AG04449 (cell line): ENCODE measurements around the gene TACO1.

Experiments used
- CTCF ChIA-PET: fragments of 350-600 bp; formaldehyde crosslinking; extraction: SDS; loops from one replicate; lab custom pipeline; 2021; ENCODE audit warnings: antibody characterized with exemption; lab: Yijun Ruan, JAX
- POLR2A ChIA-PET: fragments of 400-600, 350-600 bp; formaldehyde crosslinking; extraction: SDS; loops from one replicate; lab custom pipeline; 2020; ENCODE audit warnings: antibody characterized with exemption, inconsistent platforms; lab: Yijun Ruan, JAX
- DNase-seq: peaks from one replicate; pipeline ENCODE4 v3.0.0-alpha.2; 2010; ENCODE audit warnings: low read depth, low spot score
- H3K4me3 ChIP-seq: 2 replicates; pipeline ENCODE4 v1.5.1; 2011; ENCODE audit warnings: low read depth, mild to moderate bottlenecking, control low read depth, low read length
- TF ChIP-seq, protein P1 (sequence below): IDR thresholded peaks from one replicate; pipeline ENCODE4 v1.5.1; 2011; ENCODE audit warnings: mild to moderate bottlenecking, moderate library complexity, low read length, control low read depth, inconsistent platforms; ENCODE audit not compliant: insufficient read depth; ENCODE audit errors: missing control alignments

The TACO1 gene

DNA sequence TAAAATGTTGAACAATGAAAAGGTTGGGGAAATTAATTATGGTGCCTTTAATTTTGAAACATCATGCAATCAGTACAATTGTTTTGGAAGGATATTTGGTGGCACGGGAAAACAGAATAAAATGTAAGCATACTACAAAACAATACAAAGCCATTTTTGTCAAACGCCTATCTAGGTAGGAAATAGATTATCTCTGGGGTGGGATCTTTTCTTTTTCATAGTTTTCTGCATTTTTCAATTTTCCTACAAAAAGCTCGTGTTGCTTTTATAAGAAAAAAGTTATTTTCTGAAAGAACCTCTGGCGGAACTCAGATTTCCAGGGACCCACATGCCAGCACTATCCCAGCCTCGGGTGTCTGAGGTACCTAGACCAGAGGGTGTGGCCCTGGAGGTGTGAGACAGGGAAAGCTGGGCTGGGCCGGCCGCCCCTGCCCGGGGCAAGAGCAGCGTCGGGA, 20.6 kb downstream of the TACO1 start:
- no peak for DNase-seq
- ChIA-PET CTCF (interaction anchor here (0.9 to 4.7 kb wide), 6 partner anchors 9 to 197 kb away, joined by 3 to 55 read pairs (median 4); no protein-coding TSS in a partner anchor), POLR2A (interaction anchor here (1.0 to 1.2 kb wide), 3 partner anchors 29 to 188 kb away, joined by 3 to 4 read pairs (median 4); no protein-coding TSS in a partner anchor)
- H3K4me3 ChIP-seq, result peak overlapping the region; percentile 80
- TF ChIP-seq, protein P1, sequence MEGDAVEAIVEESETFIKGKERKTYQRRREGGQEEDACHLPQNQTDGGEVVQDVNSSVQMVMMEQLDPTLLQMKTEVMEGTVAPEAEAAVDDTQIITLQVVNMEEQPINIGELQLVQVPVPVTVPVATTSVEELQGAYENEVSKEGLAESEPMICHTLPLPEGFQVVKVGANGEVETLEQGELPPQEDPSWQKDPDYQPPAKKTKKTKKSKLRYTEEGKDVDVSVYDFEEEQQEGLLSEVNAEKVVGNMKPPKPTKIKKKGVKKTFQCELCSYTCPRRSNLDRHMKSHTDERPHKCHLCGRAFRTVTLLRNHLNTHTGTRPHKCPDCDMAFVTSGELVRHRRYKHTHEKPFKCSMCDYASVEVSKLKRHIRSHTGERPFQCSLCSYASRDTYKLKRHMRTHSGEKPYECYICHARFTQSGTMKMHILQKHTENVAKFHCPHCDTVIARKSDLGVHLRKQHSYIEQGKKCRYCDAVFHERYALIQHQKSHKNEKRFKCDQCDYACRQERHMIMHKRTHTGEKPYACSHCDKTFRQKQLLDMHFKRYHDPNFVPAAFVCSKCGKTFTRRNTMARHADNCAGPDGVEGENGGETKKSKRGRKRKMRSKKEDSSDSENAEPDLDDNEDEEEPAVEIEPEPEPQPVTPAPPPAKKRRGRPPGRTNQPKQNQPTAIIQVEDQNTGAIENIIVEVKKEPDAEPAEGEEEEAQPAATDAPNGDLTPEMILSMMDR, result no peak

DNA sequence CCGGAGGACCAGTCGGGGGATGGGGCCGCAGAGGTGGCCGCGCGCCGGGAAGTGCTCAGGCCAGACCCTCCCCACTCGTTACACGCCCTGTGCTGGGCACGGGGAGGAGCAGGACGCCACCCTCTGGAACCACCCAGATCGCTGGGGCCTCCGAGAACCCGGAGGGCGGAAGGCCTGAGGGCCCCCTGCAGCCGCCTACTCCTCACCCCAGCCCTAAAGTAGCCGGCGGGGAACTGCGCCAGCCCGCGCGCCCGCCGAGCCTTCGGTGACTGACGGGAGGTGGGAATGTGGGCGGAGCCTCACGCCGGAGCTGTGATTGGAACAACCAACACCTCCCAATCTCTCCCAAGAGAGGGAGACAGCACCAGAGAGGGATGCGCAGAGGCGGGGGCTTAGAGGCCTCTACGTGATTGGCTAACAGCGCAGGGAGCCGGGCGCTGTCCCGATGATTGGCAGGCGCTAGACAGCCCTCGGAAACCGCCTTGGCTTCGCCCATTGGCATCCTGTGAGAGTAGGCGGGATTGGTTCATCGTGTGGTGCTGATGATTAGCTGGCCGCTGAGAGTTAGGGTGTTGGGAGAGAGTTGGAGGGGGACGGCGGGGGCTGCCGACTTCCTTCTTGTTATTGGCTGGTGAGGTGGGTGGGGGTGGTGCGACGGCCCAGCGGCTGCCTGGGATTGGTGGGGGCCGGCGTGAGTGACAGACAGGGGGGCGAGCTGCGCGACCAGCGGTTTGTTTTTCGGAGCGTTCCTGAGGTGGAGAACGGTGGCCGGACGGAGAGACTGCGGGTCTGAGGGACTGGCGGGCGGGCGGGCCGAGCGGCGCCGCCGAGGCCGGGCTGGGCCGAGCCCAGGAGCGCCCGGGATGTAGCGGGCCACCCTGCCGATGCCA, 21.2 kb downstream of the TACO1 start, which contains the start of gene MAP3K3:
TSS of gene MAP3K3 (plus strand) at position 734 of the 890 bp plus-strand sequence. CDS start 343 bp downstream, outside the sequence.
- ChIA-PET CTCF (interaction anchor here (0.9 to 4.7 kb wide), 6 partner anchors 8 to 198 kb away, joined by 3 to 55 read pairs (median 4); no protein-coding TSS in a partner anchor), POLR2A (interaction anchor here (0.6 to 1.2 kb wide), 10 partner anchors 9 to 215 kb away, joined by 3 to 12 read pairs (median 3); no protein-coding TSS in a partner anchor)
- TF ChIP-seq, protein P1, result no peak
- DNase-seq, result peak; percentile 99
- H3K4me3 ChIP-seq, result peak within 1 kb of the TSS; percentile 80

DNA sequence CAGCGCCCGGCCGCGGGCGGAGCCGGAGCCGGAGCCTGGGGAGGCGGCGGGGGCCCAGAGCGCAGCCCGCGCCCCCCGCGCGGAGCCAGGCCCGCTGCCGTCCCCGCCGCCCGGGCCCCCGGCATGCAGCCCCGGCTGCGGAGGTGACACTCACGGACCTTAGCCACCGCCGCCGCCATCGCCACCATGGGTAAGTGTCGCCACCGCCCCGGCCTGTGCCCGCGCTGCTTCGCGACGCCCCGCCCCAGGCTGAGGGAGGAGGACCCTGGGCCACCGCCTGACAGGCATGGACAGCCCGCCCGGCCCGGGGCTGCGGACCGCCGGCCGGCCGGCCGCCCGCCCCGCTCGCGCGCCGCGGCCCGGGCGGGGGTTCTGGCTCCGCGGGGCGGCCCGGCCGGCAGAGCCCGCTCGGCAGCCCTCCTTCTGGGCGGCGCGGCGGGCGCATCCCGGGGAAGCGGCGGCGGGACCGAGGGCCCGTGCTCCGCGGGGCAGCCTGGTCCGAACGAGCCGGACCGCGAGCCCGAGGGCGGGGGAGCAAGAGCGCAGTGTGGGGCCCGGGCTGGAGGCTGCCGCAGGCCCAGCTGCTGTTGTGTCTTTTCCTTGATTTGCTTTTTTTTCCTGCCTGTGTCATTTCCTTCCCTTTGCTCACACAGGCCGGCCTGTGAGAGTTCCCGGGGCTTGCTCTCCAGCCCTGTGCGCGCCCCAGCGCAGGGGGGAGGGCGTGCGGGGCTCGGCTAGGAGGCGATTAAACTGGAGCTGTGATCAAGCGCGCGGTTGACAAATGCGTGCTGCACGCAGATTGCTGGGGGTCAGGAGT, 22.1 kb downstream of the TACO1 start:
- H3K4me3 ChIP-seq, result peak overlapping the region; percentile 69
- ChIA-PET CTCF (interaction anchor here (1.3 to 4.7 kb wide), 3 partner anchors 11 to 199 kb away, joined by 3 to 55 read pairs (median 4); no protein-coding TSS in a partner anchor), POLR2A (interaction anchor here (0.9 to 1.2 kb wide), 5 partner anchors 8 to 216 kb away, joined by 3 to 12 read pairs (median 3); no protein-coding TSS in a partner anchor)
- no peak for DNase-seq
- TF ChIP-seq, protein P1, result no peak

DNA sequence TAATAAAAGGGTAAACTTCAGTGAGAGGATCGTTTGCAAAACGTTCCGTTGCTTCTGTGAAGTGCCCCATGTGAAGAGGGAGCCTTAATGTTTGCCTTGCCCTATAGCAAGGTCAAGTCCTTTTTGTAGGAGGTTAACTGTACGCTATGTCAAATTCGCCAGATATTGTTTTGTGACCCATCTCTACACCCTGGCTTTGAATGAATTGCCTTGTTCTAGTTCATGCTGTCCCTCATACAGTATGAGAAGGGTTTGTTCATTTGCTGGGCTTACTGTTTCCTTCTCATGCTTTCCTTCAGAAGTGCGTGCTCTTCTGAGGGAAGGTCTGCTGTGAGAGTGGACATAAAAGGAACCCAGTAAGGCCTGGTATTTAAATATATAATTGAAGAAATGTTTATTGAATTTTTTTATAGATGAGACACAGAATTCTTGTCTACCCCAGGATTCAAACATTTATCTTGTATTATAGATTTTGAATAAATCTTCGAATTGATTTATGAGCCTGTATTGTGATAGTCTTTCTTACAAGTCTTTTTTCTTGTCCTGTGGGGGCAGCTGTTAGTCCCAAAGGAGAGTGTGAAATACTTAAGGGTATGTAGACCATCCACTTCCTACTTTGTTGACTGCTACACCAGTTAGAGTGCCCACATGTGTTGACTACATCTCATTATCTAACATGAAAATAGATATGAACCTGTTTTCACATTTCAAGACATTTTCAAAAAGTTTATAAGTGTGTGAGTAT, 23.3 kb downstream of the TACO1 start:
- H3K4me3 ChIP-seq, result peak overlapping the region; percentile 69
- CTCF ChIA-PET, result interaction anchor here (3.5 to 5.4 kb wide), 2 partner anchors 13 to 197 kb away, joined by 14 to 37 read pairs; no protein-coding TSS in a partner anchor
- TF ChIP-seq, protein P1, result no peak
- POLR2A ChIA-PET, result no interaction called here
- no peak for DNase-seq

DNA sequence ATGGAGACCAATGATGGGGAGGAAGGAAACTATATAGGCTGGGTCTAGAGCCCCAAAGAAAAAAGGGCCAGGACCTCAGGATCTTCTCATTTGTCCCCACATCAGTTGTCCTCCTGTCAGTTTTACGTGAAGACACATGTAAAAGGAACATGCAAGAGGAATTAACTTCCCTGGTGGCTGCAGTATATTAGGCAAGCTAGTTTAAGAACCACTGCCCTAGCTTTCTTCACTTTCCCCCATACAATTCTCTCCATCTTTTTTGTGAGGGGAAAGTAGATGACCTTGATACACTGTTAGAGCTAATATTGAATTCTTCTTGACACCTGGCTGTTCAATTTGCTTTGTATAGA, 23.8 kb downstream of the TACO1 start:
- DNase-seq, result no peak
- CTCF ChIA-PET, result interaction anchor here (1.4 to 5.4 kb wide), 3 partner anchors 12 to 198 kb away, joined by 3 to 37 read pairs (median 14); no protein-coding TSS in a partner anchor

More for the DNA sequence above, 23.8 kb downstream of the TACO1 start:
- H3K4me3 ChIP-seq, result no peak overlapping the region
- POLR2A ChIA-PET, result interaction anchor here (0.5 kb wide), 1 partner anchor 11 kb away, joined by 3 read pairs; no protein-coding TSS in a partner anchor
- TF ChIP-seq, protein P1, result no peak
